Measurements from ENCODE around the gene VRK1. TPM values are rescaled to one million over a fixed set of nuclear protein-coding genes. Genes with fewer than 3 reads are reported as not detected.
A peak's percentile ranks its signal among the peaks of the same experiment; 100 is the strongest.

VRK1 gene
- total and polyA plus RNA-seq, 2 of the 8 experiments (the other 6 are each of a cell fraction or from before 2014, with no cell fraction given): 24.2 to 64.8 TPM

- Histone ChIP-seq H3K9ac (replicated peaks in 1 of 4; ENCODE audit: extremely low read depth in 1 of 4, low read depth in 3 of 4, low read length in 3 of 4) (no peak overlapping the region; a peak in 2 of 7 replicates), H2AFZ (ENCODE audit: low read length) (no peak overlapping the region)
- POLR2A ChIA-PET (ENCODE audit: partially characterized antibody): interaction anchor here (1.0 kb wide), 1 partner anchor 10 kb away, joined by 3 read pairs; no protein-coding TSS in a partner anchor
- TF ChIP-seq RAD21 (IDR thresholded peaks at IDR 0.05 in 1 of 2, conservative IDR thresholded peaks at IDR 0.05 in 1 of 2; ENCODE audit: low read depth in 2 of 2, low read length in 2 of 2): no peak
- no peak for TF ChIP-seq RNF2 (IDR thresholded peaks at IDR 0.05; ENCODE audit: borderline replicate concordance, low read depth, low read length, missing control alignments, poor library complexity, severe bottlenecking)
- no peak for TF ChIP-seq ASH2L (IDR thresholded peaks at IDR 0.05; ENCODE audit: low read length)
- no peak for TF ChIP-seq ATF2 (IDR thresholded peaks at IDR 0.05; ENCODE audit: low read length)
- no peak for TF ChIP-seq CBX5 (IDR thresholded peaks at IDR 0.05; ENCODE audit: low read depth, low read length)
- TF ChIP-seq EZH2 (IDR thresholded peaks at IDR 0.05; ENCODE audit: low read depth, low read length, severe bottlenecking): no peak
- no peak for TF ChIP-seq EGR1 (IDR thresholded peaks at IDR 0.05; ENCODE audit: borderline replicate concordance, low read depth, low read length)
- no peak for TF ChIP-seq TEAD4 (IDR thresholded peaks at IDR 0.05; ENCODE audit: low read depth, low read length)
- TF ChIP-seq MAFK (IDR thresholded peaks at IDR 0.05; ENCODE audit: low read depth, low read length): no peak
Measured at GRCh38 chr14:96861568-96862310, 64.6 kb downstream of the VRK1 start.

More at GRCh38 chr14:96861568-96862310, 64.6 kb downstream of the VRK1 start:
- H2BK120ac ChIP-seq (replicated peaks; ENCODE audit: low read depth, low read length): no peak overlapping the region
- FAIRE-seq: no peak
- H3K4ac ChIP-seq (replicated peaks; ENCODE audit: insufficient read length, low read depth, low read length): no peak overlapping the region
- no peak overlapping the region for H2BK12ac ChIP-seq (ENCODE audit: low read depth, low read length)
- H2BK20ac ChIP-seq (ENCODE audit: low read length): no peak overlapping the region
- no peak overlapping the region for H2BK15ac ChIP-seq (ENCODE audit: low read length)
- peaks cover 0 to 2% of the 10 kb centered on the region in 2 experiments; a peak in 1 of 4 replicates for H3K79me2 ChIP-seq (ENCODE audit: control insufficient read depth in 1 of 2, insufficient read depth in 2 of 2, low read length in 2 of 2)
- DNase-seq (ENCODE audit: low read depth in 1 of 2, low spot score in 2 of 2): peak in 1 of 2 experiments; percentile 36
- no peaks in the 10 kb centered on the region for H3K79me1 ChIP-seq (ENCODE audit: low read depth, low read length)
- no peak overlapping the region; the same call in 1 of the 2 replicates for H2BK5ac ChIP-seq (ENCODE audit: low read depth, low read length)
- H4K91ac ChIP-seq (replicated peaks; ENCODE audit: insufficient read length, low read length): no peak overlapping the region
- no peak overlapping the region for H2AK5ac ChIP-seq (ENCODE audit: low read depth, low read length)
- no peak overlapping the region for H3K18ac ChIP-seq (ENCODE audit: extremely low read depth, low read length)
- peak overlapping the region; percentile 47 to 58; a peak in 2 of 4 replicates for H3K4me2 ChIP-seq (ENCODE audit: insufficient read depth in 1 of 2, low read depth in 2 of 2, low read length in 2 of 2)
- H3K4me3 ChIP-seq (ENCODE audit: extremely low read depth in 1 of 4, insufficient read depth in 2 of 4, low read depth in 3 of 4, low read length in 4 of 4): peak overlapping the region in 1 of 4 experiments; percentile 36; a peak in 1 of 8 replicates
- no peak overlapping the region for H3K14ac ChIP-seq (ENCODE audit: insufficient read length)
- H3K23me2 ChIP-seq (ENCODE audit: low read depth, low read length): no peaks in the 10 kb centered on the region
- WGBS, 2 experiments (ENCODE audit: extremely low coverage in 1 of 2, insufficient coverage in 1 of 2, insufficient read length in 1 of 2, insufficient replicate concordance in 2 of 2, low coverage in 1 of 2, low lambda C conversion rate in 2 of 2, missing lambda C conversion rate in 1 of 2): 36% methylated on average over 5 of the region's 5 CpGs; no CpG with 5 or more reads in 1 of the 2 experiments
- no peak overlapping the region for H4K8ac ChIP-seq (ENCODE audit: extremely low read depth, insufficient read depth, low read length)
- H3K23ac ChIP-seq (ENCODE audit: insufficient read length): no peak overlapping the region
- H3K56ac ChIP-seq (replicated peaks; ENCODE audit: insufficient read length, low read depth, low read length): no peak overlapping the region
- peaks cover 0 to 4% of the 10 kb centered on the region in 2 experiments; a peak in 2 of 4 replicates for H3K9me3 ChIP-seq (ENCODE audit: insufficient read depth in 2 of 2, low read depth in 1 of 2, low read length in 1 of 2)
- no peaks in the 10 kb centered on the region for H3K27me3 ChIP-seq (replicated peaks in 1 of 4; ENCODE audit: control insufficient read depth in 3 of 4, extremely low read depth in 1 of 4, insufficient read depth in 3 of 4, low read length in 3 of 4)
- H4K20me1 ChIP-seq (replicated peaks in 1 of 2; ENCODE audit: control insufficient read depth in 1 of 2, insufficient read depth in 2 of 2, low read length in 2 of 2): peaks cover 0 to 2% of the 10 kb centered on the region in 2 experiments
- CTCF ChIA-PET (ENCODE audit: partially characterized antibody): interaction anchor here (0.6 to 2.7 kb wide), 4 partner anchors 8 to 277 kb away, joined by 3 to 23 read pairs (median 4); no protein-coding TSS in a partner anchor
- peak overlapping the region; percentile 90 for H4K5ac ChIP-seq (ENCODE audit: insufficient read length, low read depth, low read length)
- H3K36me3 ChIP-seq (ENCODE audit: control insufficient read depth in 2 of 4, insufficient read depth in 4 of 4, low read length in 3 of 4): peaks cover 0 to 9% (median 7%) of the 10 kb centered on the region in 4 experiments; a peak in 5 of 8 replicates
- H3K27ac ChIP-seq (ENCODE audit: low read depth, low read length): no peak overlapping the region
- H3K4me1 ChIP-seq (replicated peaks in 1 of 4; ENCODE audit: control insufficient read depth in 3 of 4, insufficient read depth in 4 of 4, low read length in 3 of 4): peaks cover 0 to 6% (median 2%) of the 10 kb centered on the region in 4 experiments; a peak in 3 of 7 replicates

All from H1 (cell line).